HEK293 (cell line): ENCODE measurements around the gene TOM1L2.

Experiments
- IKZF3 ChIP-seq: fragments of 450-650 bp; IDR thresholded peaks from 2 replicates; pipeline ENCODE4 v1.5.0; 2018; ENCODE audit warnings: missing biosample characterization, mild to moderate bottlenecking, missing genetic modification characterization, moderate library complexity
- KLF16 ChIP-seq: fragments of 450-650 bp; formaldehyde crosslinking; IDR thresholded peaks from 2 replicates; pipeline ENCODE4 v1.5.1; 2017; ENCODE audit warnings: missing biosample characterization, missing genetic modification characterization
- MZF1 ChIP-seq: fragments of 450-650 bp; formaldehyde crosslinking; IDR thresholded peaks from 2 replicates; pipeline ENCODE4 v1.5.1; 2017; ENCODE audit warnings: missing biosample characterization, missing genetic modification characterization, borderline replicate concordance
- OSR2 ChIP-seq: fragments of 450-650 bp; formaldehyde crosslinking; IDR thresholded peaks from 2 replicates; pipeline ENCODE4 v1.5.1; 2016; ENCODE audit warnings: missing biosample characterization, missing genetic modification characterization
- PRDM1 ChIP-seq: fragments of 450-650 bp; formaldehyde crosslinking; IDR thresholded peaks from 2 replicates; pipeline ENCODE4; 2016; ENCODE audit warnings: missing biosample characterization, missing genetic modification characterization
- SALL2 ChIP-seq: fragments of 450-650 bp; formaldehyde crosslinking; IDR thresholded peaks from 2 replicates; pipeline ENCODE4 v1.5.0; 2017; ENCODE audit warnings: missing biosample characterization, mild to moderate bottlenecking, missing genetic modification characterization, borderline replicate concordance
- ZEB2 ChIP-seq: fragments of 450-650 bp; formaldehyde crosslinking; IDR thresholded peaks from 2 replicates; pipeline ENCODE4 v1.5.1; 2016; ENCODE audit warnings: missing biosample characterization, missing genetic modification characterization
- ZFP37 ChIP-seq: fragments of 450-650 bp; formaldehyde crosslinking; IDR thresholded peaks from 2 replicates; pipeline ENCODE4 v1.5.1; 2016; ENCODE audit warnings: missing biosample characterization, missing genetic modification characterization
- ZNF266 ChIP-seq: fragments of 450-650 bp; formaldehyde crosslinking; IDR thresholded peaks from 2 replicates; pipeline ENCODE4 v1.5.1; 2016; ENCODE audit warnings: missing biosample characterization, missing genetic modification characterization, low read depth
- ZNF274 ChIP-seq, 2 experiments: fragments of 200-500 bp in 1 of 2; fragments of 450-650 bp in 1 of 2; sonication (Bioruptor generic) in 1 of 2; formaldehyde crosslinking in 1 of 2; IDR thresholded peaks; 2 replicates each; pipeline versions ENCODE4 v1.5.1 to v1.6.1; 2014 to 2016; ENCODE audit warnings: borderline replicate concordance in 1 of 2, inconsistent platforms in 1 of 2, low read length in 1 of 2, missing biosample characterization in 1 of 2, missing genetic modification characterization in 1 of 2
- ZNF341 ChIP-seq: fragments of 450-650 bp; formaldehyde crosslinking; IDR thresholded peaks from 2 replicates; pipeline ENCODE4; 2016; ENCODE audit warnings: low read depth, missing biosample characterization, missing genetic modification characterization
- ZNF391 ChIP-seq: fragments of 450-650 bp; formaldehyde crosslinking; IDR thresholded peaks from 2 replicates; pipeline ENCODE4 v1.5.1; 2016; ENCODE audit warnings: low read depth, missing biosample characterization, missing genetic modification characterization, borderline replicate concordance
- ZNF561 ChIP-seq: fragments of 450-650 bp; IDR thresholded peaks from 2 replicates; pipeline ENCODE4 v1.5.1; 2018; ENCODE audit warnings: missing biosample characterization, missing genetic modification characterization, borderline replicate concordance
- ZNF600 ChIP-seq: fragments of 450-650 bp; formaldehyde crosslinking; IDR thresholded peaks from 2 replicates; pipeline ENCODE4 v1.5.1; 2016; ENCODE audit warnings: missing biosample characterization, missing genetic modification characterization
- TF ChIP-seq, protein P1 (sequence below): fragments of 450-650 bp; IDR thresholded peaks from 2 replicates; pipeline ENCODE4 v1.5.1; 2018; ENCODE audit warnings: missing biosample characterization, mild to moderate bottlenecking, missing genetic modification characterization
- TF ChIP-seq, protein P2 (sequence below): sonication (generic); formaldehyde crosslinking; IDR thresholded peaks from 2 replicates; pipeline ENCODE4 v1.8.1; 2022; ENCODE audit warnings: mild to moderate bottlenecking, moderate library complexity, missing genetic modification reagents
- TF ChIP-seq, protein P3 (sequence below): fragments of 450-650 bp; formaldehyde crosslinking; IDR thresholded peaks from 2 replicates; pipeline ENCODE4 v1.5.1; 2016; ENCODE audit warnings: missing biosample characterization, missing genetic modification characterization, borderline replicate concordance

TOM1L2 gene

DNA sequence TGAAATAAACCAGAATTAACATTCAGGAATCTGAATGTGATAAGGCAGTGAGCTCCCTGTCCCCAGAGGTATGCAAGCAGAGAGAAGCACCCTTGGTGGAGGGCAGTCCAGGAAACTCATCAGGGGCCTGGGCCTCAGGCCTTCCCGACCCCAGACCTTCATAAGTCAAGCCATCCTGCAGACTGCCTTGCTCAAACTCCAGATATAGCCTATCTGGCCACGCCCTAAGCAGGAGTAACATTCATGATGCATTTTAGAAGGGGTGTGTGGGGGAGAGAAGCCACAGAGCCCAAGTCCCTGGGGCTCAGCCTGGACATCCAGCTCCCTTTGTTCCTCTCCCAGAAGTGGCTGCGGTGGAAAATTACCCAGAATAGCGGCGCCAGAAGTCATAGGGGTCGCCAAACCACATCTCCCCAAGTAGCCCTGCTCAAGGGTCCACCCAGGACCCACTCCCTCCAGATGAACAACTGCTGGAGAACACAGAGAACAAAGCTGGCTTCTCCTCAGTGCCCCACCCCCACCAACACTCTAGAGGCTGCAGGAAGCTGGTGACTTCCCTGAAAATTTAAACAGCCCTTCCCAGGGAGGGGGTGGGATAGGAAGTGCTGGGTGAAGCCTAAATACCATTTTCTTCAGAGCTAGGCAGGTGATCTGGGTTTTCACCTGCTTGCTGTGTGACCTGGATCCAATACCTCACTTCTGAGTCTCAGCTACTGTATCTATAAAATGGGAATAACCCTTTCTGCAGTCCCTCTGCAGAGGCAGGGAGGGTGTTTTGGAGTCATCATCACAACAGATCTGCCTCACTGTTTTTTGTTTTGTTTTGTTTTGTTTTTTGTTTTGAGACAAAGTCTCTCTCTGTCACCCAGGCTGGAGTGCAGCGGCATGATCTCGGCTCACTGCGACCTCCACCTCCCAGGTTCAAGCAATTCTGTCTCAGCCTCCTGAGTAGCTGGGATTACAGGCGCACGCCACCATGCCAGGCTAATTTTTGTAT, 133.9 kb downstream of the TOM1L2 start (continued):
- TF ChIP-seq ZNF600 (tag by site-specific recombination): peak; percentile 44; the same call in 1 of the 2 replicates
- peak; percentile 18; the same call in 1 of the 2 replicates for TF ChIP-seq PRDM1 (tag by site-specific recombination)
- no peak for TF ChIP-seq ZFP37 (tag by site-specific recombination)
- TF ChIP-seq SALL2 (tag by site-specific recombination): no peak
- TF ChIP-seq, protein P1, sequence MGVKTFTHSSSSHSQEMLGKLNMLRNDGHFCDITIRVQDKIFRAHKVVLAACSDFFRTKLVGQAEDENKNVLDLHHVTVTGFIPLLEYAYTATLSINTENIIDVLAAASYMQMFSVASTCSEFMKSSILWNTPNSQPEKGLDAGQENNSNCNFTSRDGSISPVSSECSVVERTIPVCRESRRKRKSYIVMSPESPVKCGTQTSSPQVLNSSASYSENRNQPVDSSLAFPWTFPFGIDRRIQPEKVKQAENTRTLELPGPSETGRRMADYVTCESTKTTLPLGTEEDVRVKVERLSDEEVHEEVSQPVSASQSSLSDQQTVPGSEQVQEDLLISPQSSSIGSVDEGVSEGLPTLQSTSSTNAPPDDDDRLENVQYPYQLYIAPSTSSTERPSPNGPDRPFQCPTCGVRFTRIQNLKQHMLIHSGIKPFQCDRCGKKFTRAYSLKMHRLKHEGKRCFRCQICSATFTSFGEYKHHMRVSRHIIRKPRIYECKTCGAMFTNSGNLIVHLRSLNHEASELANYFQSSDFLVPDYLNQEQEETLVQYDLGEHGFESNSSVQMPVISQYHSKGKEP: peak; percentile 51; the same call in 1 of the 2 replicates
- TF ChIP-seq, protein P2, sequence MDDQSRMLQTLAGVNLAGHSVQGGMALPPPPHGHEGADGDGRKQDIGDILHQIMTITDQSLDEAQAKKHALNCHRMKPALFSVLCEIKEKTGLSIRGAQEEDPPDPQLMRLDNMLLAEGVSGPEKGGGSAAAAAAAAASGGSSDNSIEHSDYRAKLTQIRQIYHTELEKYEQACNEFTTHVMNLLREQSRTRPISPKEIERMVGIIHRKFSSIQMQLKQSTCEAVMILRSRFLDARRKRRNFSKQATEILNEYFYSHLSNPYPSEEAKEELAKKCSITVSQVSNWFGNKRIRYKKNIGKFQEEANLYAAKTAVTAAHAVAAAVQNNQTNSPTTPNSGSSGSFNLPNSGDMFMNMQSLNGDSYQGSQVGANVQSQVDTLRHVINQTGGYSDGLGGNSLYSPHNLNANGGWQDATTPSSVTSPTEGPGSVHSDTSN: no peak
- peak; percentile 59; the same call in 1 of the 2 replicates for TF ChIP-seq OSR2 (tag by site-specific recombination)
- 0 out of 2 replicates have a peak, but pooled peaks have one; percentile 19 for TF ChIP-seq MZF1 (tag by site-specific recombination)
- TF ChIP-seq ZNF266 (tag by site-specific recombination): no peak
- peak; percentile 55 for TF ChIP-seq ZNF341
- TF ChIP-seq ZEB2 (tag by site-specific recombination): 0 out of 2 replicates have a peak, but pooled peaks have one; percentile 12
- peak; percentile 89; the same call in 1 of the 2 replicates for TF ChIP-seq ZNF561 (tag by site-specific recombination)
- no peak for TF ChIP-seq ZNF274 (IDR thresholded peaks at IDR 0.05; ENCODE audit: low read length)
- TF ChIP-seq ZNF274 (tag by site-specific recombination; IDR thresholded peaks at IDR 0.05; ENCODE audit: borderline replicate concordance): no peak
- no peak for TF ChIP-seq KLF16
- 0 out of 2 replicates have a peak, but pooled peaks have one; percentile 38 for TF ChIP-seq ZNF391
- peak; percentile 76 for TF ChIP-seq IKZF3 (tag by site-specific recombination)
- TF ChIP-seq, protein P3, sequence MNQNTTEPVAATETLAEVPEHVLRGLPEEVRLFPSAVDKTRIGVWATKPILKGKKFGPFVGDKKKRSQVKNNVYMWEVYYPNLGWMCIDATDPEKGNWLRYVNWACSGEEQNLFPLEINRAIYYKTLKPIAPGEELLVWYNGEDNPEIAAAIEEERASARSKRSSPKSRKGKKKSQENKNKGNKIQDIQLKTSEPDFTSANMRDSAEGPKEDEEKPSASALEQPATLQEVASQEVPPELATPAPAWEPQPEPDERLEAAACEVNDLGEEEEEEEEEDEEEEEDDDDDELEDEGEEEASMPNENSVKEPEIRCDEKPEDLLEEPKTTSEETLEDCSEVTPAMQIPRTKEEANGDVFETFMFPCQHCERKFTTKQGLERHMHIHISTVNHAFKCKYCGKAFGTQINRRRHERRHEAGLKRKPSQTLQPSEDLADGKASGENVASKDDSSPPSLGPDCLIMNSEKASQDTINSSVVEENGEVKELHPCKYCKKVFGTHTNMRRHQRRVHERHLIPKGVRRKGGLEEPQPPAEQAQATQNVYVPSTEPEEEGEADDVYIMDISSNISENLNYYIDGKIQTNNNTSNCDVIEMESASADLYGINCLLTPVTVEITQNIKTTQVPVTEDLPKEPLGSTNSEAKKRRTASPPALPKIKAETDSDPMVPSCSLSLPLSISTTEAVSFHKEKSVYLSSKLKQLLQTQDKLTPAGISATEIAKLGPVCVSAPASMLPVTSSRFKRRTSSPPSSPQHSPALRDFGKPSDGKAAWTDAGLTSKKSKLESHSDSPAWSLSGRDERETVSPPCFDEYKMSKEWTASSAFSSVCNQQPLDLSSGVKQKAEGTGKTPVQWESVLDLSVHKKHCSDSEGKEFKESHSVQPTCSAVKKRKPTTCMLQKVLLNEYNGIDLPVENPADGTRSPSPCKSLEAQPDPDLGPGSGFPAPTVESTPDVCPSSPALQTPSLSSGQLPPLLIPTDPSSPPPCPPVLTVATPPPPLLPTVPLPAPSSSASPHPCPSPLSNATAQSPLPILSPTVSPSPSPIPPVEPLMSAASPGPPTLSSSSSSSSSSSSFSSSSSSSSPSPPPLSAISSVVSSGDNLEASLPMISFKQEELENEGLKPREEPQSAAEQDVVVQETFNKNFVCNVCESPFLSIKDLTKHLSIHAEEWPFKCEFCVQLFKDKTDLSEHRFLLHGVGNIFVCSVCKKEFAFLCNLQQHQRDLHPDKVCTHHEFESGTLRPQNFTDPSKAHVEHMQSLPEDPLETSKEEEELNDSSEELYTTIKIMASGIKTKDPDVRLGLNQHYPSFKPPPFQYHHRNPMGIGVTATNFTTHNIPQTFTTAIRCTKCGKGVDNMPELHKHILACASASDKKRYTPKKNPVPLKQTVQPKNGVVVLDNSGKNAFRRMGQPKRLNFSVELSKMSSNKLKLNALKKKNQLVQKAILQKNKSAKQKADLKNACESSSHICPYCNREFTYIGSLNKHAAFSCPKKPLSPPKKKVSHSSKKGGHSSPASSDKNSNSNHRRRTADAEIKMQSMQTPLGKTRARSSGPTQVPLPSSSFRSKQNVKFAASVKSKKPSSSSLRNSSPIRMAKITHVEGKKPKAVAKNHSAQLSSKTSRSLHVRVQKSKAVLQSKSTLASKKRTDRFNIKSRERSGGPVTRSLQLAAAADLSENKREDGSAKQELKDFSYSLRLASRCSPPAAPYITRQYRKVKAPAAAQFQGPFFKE (tag by site-specific recombination): no peak
